CD14-positive monocyte (primary cell): ENCODE results near the gene ATP6V1G1. TPM values are rescaled to one million over a fixed set of nuclear protein-coding genes. Genes with fewer than 3 reads are reported as not detected.

Experiments
- DNase-seq, 3 donors: peaks; one replicate each; pipeline ENCODE4 v3.0.0-alpha.2; 2011 to 2022
- H2AFZ ChIP-seq: 2 replicates; pipeline ENCODE4 v1.6.0; 2012; ENCODE audit warnings: mild to moderate bottlenecking, low read depth, low read length, inconsistent platforms; ENCODE audit not compliant: insufficient read depth, poor library complexity, severe bottlenecking
- H3K27ac ChIP-seq, 2 donors: 1 replicate in 1 of 2; 2 replicates in 1 of 2; pipeline ENCODE4 v1.5.1; 2012 to 2013; ENCODE audit warnings: low read length in 2 of 2, control low read depth in 1 of 2, inconsistent platforms in 1 of 2, low read depth in 1 of 2, mild to moderate bottlenecking in 1 of 2
- H3K27me3 ChIP-seq, 2 donors: one replicate each; pipeline versions ENCODE4 v1.6.0 to v1.6.1; 2011 to 2013; ENCODE audit warnings: low read length in 2 of 2; ENCODE audit not compliant: control insufficient read depth in 2 of 2, insufficient read depth in 2 of 2
- H3K36me3 ChIP-seq, 2 donors: replicated peaks in 1 of 2; 1 replicate in 1 of 2; 2 replicates in 1 of 2; pipeline versions ENCODE4 v1.5.1 to v1.6.1; 2012 to 2013; ENCODE audit warnings: low read length in 2 of 2, control low read depth in 1 of 2, inconsistent platforms in 1 of 2, mild to moderate bottlenecking in 1 of 2; ENCODE audit not compliant: insufficient read depth in 2 of 2, control insufficient read depth in 1 of 2
- H3K4me1 ChIP-seq, 2 donors: 1 replicate in 1 of 2; 2 replicates in 1 of 2; pipeline versions ENCODE4 v1.5.1 to v1.6.1; 2012 to 2013; ENCODE audit warnings: low read length in 2 of 2, control low read depth in 1 of 2, inconsistent platforms in 1 of 2, mild to moderate bottlenecking in 1 of 2, moderate library complexity in 1 of 2; ENCODE audit not compliant: insufficient read depth in 2 of 2, control insufficient read depth in 1 of 2
- H3K4me2 ChIP-seq: replicated peaks from 2 replicates; pipeline ENCODE3; 2012; ENCODE audit warnings: low read length, moderate library complexity, mild to moderate bottlenecking; ENCODE audit not compliant: poor library complexity, severe bottlenecking; ENCODE audit errors: extremely low read depth
- H3K4me3 ChIP-seq, 3 experiments: fragments of 200-600 bp in 1 of 3; sonication (generic) in 1 of 3; replicated peaks in 1 of 3; 1 replicate in 2 of 3; 2 replicates in 1 of 3; pipeline ENCODE4 v1.5.1; 2011 to 2013; ENCODE audit warnings: low read length in 3 of 3, mild to moderate bottlenecking in 3 of 3, control low read depth in 2 of 3, low read depth in 2 of 3, inconsistent platforms in 1 of 3, moderate library complexity in 1 of 3
- H3K79me2 ChIP-seq: 2 replicates; pipeline ENCODE4 v1.6.0; 2012; ENCODE audit warnings: mild to moderate bottlenecking, control low read depth, inconsistent platforms, low read length, moderate library complexity; ENCODE audit not compliant: insufficient read depth
- H3K9ac ChIP-seq: 2 replicates; pipeline ENCODE4 v1.6.0; 2017; ENCODE audit warnings: low read length, mild to moderate bottlenecking; ENCODE audit not compliant: insufficient read depth, poor library complexity, severe bottlenecking
- H3K9me3 ChIP-seq, 2 donors: replicated peaks in 1 of 2; 1 replicate in 1 of 2; 2 replicates in 1 of 2; pipeline versions ENCODE4 v1.5.1 to v1.6.1; 2012 to 2013; ENCODE audit warnings: low read length in 2 of 2, control low read depth in 1 of 2; ENCODE audit not compliant: control insufficient read depth in 1 of 2, insufficient read depth in 1 of 2
- H4K20me1 ChIP-seq: 2 replicates; pipeline ENCODE4 v1.6.0; 2012; ENCODE audit warnings: mild to moderate bottlenecking, low read length, control low read depth, moderate library complexity; ENCODE audit not compliant: insufficient read depth
- H3K27ac Mint-ChIP-seq, 7 donors: one replicate each; pipeline ENCODE4 v1.8.0; 2020; ENCODE audit warnings: mild to moderate bottlenecking in 7 of 7, mixed read lengths in 7 of 7, moderate library complexity in 6 of 7, inconsistent platforms in 2 of 7
- H3K27me3 Mint-ChIP-seq, 3 donors: one replicate each; pipeline ENCODE4 v1.8.0; 2021 to 2022; ENCODE audit warnings: low read depth in 3 of 3, mild to moderate bottlenecking in 3 of 3, mixed read lengths in 3 of 3, moderate library complexity in 3 of 3, inconsistent platforms in 1 of 3
- H3K36me3 Mint-ChIP-seq, 2 donors: one replicate each; pipeline ENCODE4 v1.8.0; 2020; ENCODE audit warnings: mixed read lengths in 2 of 2, inconsistent platforms in 1 of 2, mild to moderate bottlenecking in 1 of 2
- H3K4me1 Mint-ChIP-seq: one replicate; pipeline ENCODE4 v1.8.0; 2020; ENCODE audit warnings: mild to moderate bottlenecking, mixed read lengths
- H3K4me3 Mint-ChIP-seq, 2 donors: one replicate each; pipeline ENCODE4 v1.8.0; 2020; ENCODE audit warnings: mild to moderate bottlenecking in 2 of 2, mixed read lengths in 2 of 2, moderate library complexity in 1 of 2
- H3K9me3 Mint-ChIP-seq, 7 donors: one replicate each; pipeline ENCODE4 v1.8.0; 2020 to 2022; ENCODE audit warnings: mixed read lengths in 7 of 7, mild to moderate bottlenecking in 6 of 7, moderate library complexity in 6 of 7, inconsistent platforms in 2 of 7
- CTCF ChIP-seq: fragments of 200-600 bp; IDR thresholded peaks from one replicate; pipeline ENCODE4 v1.8.0; 2022; ENCODE audit warnings: antibody characterized with exemption, mild to moderate bottlenecking
- WGBS: methylation state at CpG from one replicate; pipeline ENCODE4 v1.1.5; 2013; ENCODE audit warnings: missing lambda C conversion rate; ENCODE audit not compliant: insufficient coverage; 5-methylcytosine and 5-hydroxymethylcytosine counted together
- intact Hi-C, 2 donors: fragments of 100-400 bp; cut with micrococcal nuclease; formaldehyde crosslinking; loops; one replicate each; pipeline versions ENCODE4 v1.15.0 to v1.15.1; 2023
- polyA plus RNA-seq, 3 donors: library from polyadenylated mRNA; depleted of rRNA in 1 of 3; unstranded in 2 of 3; stranded (reverse) in 1 of 3; fragments of 300-500 nt in 2 of 3; fragments of >200 nt in 1 of 3; fragmentation: Illumina TruSeq in 2 of 3; gene quantifications; 1 replicate in 2 of 3; 2 replicates in 1 of 3; pipeline ENCODE4 v1.2.3, GENCODE V29; 2012 to 2021

The ATP6V1G1 gene
- polyA plus RNA-seq, 3 donors, result 146 to 226 (median 214) TPM

- Mint-ChIP-seq H3K4me3 (no peak overlapping the region), H3K9me3 (peaks cover 15 to 29% (median 24%) of the 10 kb centered on the region in 7 donors), H3K36me3 (peaks cover 47 to 49% of the 10 kb centered on the region in 2 donors), H3K4me1 (peaks cover 30% of the 10 kb centered on the region), H3K27me3 (peaks cover 0 to 1% (median under 1%) of the 10 kb centered on the region in 3 donors), H3K27ac (no peak overlapping the region)
- peaks cover 7 to 15% of the 10 kb centered on the region in 2 donors for H3K4me1 ChIP-seq
- no peak overlapping the region for H2AFZ ChIP-seq
- intact Hi-C loops, result no loop called here
- no peak overlapping the region for H3K9ac ChIP-seq
- no peak for DNase-seq
- TF ChIP-seq CTCF, result no peak
- H3K27me3 ChIP-seq, result no peaks in the 10 kb centered on the region
- 96% methylated on average over 5 of the region's 5 CpGs for WGBS
- H3K4me2 ChIP-seq, result no peak overlapping the region
- H3K9me3 ChIP-seq, result peaks cover 12 to 20% of the 10 kb centered on the region in 2 donors
- peaks cover 29 to 36% of the 10 kb centered on the region in 2 donors for H3K36me3 ChIP-seq
- no peak overlapping the region for H3K4me3 ChIP-seq
- H3K27ac ChIP-seq, result no peak overlapping the region
- H4K20me1 ChIP-seq, result peaks cover 16% of the 10 kb centered on the region
- H3K79me2 ChIP-seq, result no peaks in the 10 kb centered on the region
These were observed 15.1 kb downstream of the ATP6V1G1 start for GRCh38 chr9:114602620-114603019.

- Histone ChIP-seq H3K27me3 (no peaks in the 10 kb centered on the region), H3K36me3 (peaks cover 23 to 30% of the 10 kb centered on the region in 2 donors), H3K9me3 (peaks cover 12 to 20% of the 10 kb centered on the region in 2 donors), H2AFZ (no peak overlapping the region), H4K20me1 (peaks cover 10% of the 10 kb centered on the region), H3K27ac (no peak overlapping the region), H3K4me2 (no peak overlapping the region), H3K4me1 (peaks cover 7 to 15% of the 10 kb centered on the region in 2 donors), H3K4me3 (no peak overlapping the region), H3K9ac (no peak overlapping the region), H3K79me2 (no peaks in the 10 kb centered on the region)
- Mint-ChIP-seq H3K4me3 (no peak overlapping the region), H3K27me3 (peaks cover 0 to 2% (median 1%) of the 10 kb centered on the region in 3 donors), H3K9me3 (peaks cover 15 to 29% (median 24%) of the 10 kb centered on the region in 7 donors), H3K27ac (no peak overlapping the region), H3K36me3 (peaks cover 43% of the 10 kb centered on the region in 2 donors), H3K4me1 (peaks cover 34% of the 10 kb centered on the region)
- intact Hi-C loops, result no loop called here
- whole genome bisulfite sequencing, result 100% methylated on average over 3 of the region's 4 CpGs
- no peak for DNase-seq
- TF ChIP-seq CTCF, result no peak
These were observed 15.7 kb downstream of the ATP6V1G1 start for GRCh38 chr9:114603248-114603647.
